ENCODE results near the gene IL12RB2.
"Not testable (repeated sequence)": the region's sequence is repeated elsewhere in the genome, so short reads cannot be mapped to it uniquely, and the experiment has no call there.

Gene IL12RB2

DNA sequence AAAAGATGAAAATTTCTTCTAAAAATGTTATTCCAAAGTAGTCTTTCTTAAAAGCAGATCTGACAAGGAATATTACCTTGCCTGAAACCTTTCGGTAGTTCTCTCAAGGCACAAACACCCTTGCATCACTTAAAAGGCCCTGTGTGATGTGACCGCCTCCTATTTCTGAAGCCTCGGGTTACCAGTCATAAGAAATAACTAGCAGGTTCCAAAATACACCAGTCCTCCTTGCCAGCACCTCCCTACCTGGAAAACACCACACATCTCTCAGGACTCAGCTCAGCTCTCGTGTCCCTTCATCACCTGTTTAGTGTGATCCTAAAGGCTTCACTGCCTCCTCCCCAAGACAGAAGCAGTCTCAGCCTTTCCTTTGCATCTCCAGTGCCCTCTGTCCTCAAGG lies 86.9 kb downstream of the IL12RB2 start:
- no peak for DNase-seq (ENCODE audit: low read depth)
- TF ChIP-seq, protein P1, sequence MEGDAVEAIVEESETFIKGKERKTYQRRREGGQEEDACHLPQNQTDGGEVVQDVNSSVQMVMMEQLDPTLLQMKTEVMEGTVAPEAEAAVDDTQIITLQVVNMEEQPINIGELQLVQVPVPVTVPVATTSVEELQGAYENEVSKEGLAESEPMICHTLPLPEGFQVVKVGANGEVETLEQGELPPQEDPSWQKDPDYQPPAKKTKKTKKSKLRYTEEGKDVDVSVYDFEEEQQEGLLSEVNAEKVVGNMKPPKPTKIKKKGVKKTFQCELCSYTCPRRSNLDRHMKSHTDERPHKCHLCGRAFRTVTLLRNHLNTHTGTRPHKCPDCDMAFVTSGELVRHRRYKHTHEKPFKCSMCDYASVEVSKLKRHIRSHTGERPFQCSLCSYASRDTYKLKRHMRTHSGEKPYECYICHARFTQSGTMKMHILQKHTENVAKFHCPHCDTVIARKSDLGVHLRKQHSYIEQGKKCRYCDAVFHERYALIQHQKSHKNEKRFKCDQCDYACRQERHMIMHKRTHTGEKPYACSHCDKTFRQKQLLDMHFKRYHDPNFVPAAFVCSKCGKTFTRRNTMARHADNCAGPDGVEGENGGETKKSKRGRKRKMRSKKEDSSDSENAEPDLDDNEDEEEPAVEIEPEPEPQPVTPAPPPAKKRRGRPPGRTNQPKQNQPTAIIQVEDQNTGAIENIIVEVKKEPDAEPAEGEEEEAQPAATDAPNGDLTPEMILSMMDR (IDR thresholded peaks at IDR 0.05; ENCODE audit: low read depth, low read length): no peak
- TF ChIP-seq MYC (IDR thresholded peaks at IDR 0.05; ENCODE audit: low read depth, low read length): no peak
- TF ChIP-seq, protein P2, sequence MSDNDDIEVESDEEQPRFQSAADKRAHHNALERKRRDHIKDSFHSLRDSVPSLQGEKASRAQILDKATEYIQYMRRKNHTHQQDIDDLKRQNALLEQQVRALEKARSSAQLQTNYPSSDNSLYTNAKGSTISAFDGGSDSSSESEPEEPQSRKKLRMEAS (IDR thresholded peaks at IDR 0.05; ENCODE audit: low read depth, low read length): no peak
- TF ChIP-seq POLR2A (IDR thresholded peaks at IDR 0.05; ENCODE audit: extremely low read depth, insufficient read length): no peak
- no peak overlapping the region for H3K4me3 ChIP-seq (ENCODE audit: low read depth, low read length)

DNA sequence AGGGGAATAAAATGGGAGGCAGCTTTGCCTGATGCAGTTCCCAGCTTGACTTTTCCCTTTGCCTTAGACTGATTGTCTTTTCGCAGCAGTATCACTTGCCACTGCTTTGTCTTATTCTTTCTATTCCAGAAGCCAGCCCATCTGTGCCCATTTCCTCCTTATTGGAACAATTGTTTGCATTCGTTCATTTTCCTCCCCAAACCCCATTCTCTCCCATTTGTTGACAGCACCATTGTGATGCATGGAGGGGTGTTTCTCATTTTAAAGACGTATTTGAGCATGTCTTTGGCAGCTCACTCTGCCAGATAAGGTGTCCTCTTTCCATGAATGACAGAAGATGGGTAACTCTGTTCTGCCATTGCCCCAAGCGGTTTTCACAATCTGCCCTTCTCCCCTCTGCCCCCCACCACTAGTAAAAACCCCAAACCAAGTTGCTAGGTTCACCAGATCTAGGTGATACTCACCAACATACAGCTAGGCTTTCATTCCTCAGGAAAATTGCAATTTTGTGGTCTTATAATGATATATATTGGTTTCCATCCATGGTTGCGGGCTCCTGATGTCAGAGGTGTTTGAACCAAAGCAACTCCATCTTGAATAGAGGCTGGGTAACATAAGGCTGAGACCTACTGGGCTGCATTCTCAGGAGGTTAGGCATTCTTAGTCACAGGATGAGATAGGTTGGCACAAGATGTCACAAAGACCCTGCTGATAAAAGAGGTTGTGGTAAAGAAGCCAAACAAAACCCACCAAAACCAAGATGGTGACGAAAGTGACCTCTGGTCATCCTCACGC lies 91.7 kb downstream of the IL12RB2 start:
- TF ChIP-seq MYC (IDR thresholded peaks at IDR 0.05; ENCODE audit: low read depth, low read length) (no peak), POLR2A (IDR thresholded peaks at IDR 0.05; ENCODE audit: extremely low read depth, insufficient read length) (no peak)
- TF ChIP-seq, protein P2 (IDR thresholded peaks at IDR 0.05; ENCODE audit: low read depth, low read length): no peak
- TF ChIP-seq, protein P1 (IDR thresholded peaks at IDR 0.05; ENCODE audit: low read depth, low read length): no peak
- no peak for DNase-seq (ENCODE audit: low read depth)
- no peak overlapping the region for H3K4me3 ChIP-seq (ENCODE audit: low read depth, low read length)

DNA sequence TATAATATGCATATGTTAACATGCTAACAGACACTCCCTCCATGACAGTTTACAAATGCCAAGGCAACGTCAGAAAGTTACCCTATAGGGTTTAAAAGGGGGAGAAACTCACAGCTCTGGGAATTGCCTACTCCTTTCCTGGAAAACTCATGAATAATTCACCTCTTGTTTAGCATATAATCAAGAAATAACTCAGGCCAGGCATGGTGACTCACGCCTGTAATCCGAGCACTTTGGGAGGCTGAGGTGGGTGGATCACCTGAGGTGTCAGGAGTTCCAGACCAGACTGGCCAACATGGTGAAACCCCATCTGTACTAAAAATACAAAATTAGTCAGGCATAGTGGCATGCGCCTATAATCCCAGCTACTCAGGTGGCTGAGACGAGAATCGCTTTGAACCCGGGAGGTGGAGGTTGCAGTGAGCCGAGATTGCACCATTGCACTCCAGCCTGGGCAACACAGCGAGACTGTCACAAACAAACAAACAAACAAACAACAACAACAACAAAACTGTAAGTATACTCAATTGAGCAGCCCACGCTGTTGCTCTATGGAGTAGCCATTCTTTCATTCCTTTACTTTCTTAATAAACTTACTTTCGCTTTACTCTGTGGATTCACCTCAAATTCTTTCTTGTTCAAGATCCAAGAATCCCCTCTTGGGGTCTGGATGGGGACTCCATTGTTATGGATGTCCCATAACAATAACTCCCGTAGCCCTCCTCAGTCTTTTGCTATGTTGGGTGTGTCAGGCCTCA lies 92.5 kb downstream of the IL12RB2 start:
- DNase-seq (ENCODE audit: low read depth); H3K4me3 ChIP-seq (ENCODE audit: low read depth, low read length): not testable (repeated sequence)

DNA sequence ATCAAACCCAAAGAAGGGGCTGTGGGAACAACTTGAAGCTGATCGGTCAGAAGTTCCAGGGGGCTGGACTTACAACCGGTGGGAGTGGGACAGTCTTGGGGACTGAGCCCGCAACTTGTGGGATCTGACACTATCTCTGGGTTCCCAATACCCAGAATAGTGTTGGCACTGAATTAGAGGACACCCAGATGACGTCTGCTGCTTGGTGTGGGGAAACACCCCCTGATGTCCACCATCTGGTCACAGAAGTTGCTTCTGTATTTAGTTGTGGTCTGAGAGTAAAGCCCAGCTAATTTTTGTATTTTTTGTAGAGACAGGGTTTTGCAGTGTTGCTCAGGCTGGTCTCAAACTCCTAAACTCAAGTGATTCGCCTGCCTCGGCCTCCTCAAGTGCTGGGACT lies 93.8 kb downstream of the IL12RB2 start:
- no peak overlapping the region for H3K4me3 ChIP-seq (ENCODE audit: low read depth, low read length)
- TF ChIP-seq, protein P2 (IDR thresholded peaks at IDR 0.05; ENCODE audit: low read depth, low read length): no peak
- TF ChIP-seq POLR2A (IDR thresholded peaks at IDR 0.05; ENCODE audit: extremely low read depth, insufficient read length) (no peak), MYC (IDR thresholded peaks at IDR 0.05; ENCODE audit: low read depth, low read length) (no peak)
- TF ChIP-seq, protein P1 (IDR thresholded peaks at IDR 0.05; ENCODE audit: low read depth, low read length): no peak
- DNase-seq (ENCODE audit: low read depth): no peak

DNA sequence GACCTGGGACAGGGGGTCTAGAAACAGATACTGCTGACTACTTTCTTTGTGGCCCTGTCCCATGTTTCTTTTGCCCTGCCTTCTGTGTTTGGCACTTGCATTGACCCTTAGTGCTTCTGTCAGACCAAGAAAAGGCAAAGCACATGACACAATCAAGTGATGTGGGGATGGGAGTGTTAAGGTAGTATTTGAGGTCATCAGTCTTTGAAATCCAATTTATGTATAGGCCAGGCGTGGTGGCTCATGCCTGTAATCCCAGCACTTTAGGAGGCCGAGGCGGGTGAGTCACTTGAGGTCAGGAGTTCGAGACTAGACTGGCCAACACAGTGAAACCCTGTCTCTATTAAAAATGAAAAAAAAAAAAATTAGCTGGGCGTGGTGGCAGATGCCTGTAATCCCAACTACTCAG lies 96.5 kb downstream of the IL12RB2 start:
- no peak for DNase-seq (ENCODE audit: low read depth)

More for the DNA sequence above, 96.5 kb downstream of the IL12RB2 start:
- TF ChIP-seq, protein P1 (IDR thresholded peaks at IDR 0.05; ENCODE audit: low read depth, low read length): no peak
- no peak for TF ChIP-seq MYC (IDR thresholded peaks at IDR 0.05; ENCODE audit: low read depth, low read length)
- no peak for TF ChIP-seq POLR2A (IDR thresholded peaks at IDR 0.05; ENCODE audit: extremely low read depth, insufficient read length)
- TF ChIP-seq, protein P2 (IDR thresholded peaks at IDR 0.05; ENCODE audit: low read depth, low read length): no peak
- H3K4me3 ChIP-seq (ENCODE audit: low read depth, low read length): no peak overlapping the region

Data from NB4 (cell line).